A549 (cell line): ENCODE measurements around the gene COL1A1. TPM values are rescaled to one million over a fixed set of nuclear protein-coding genes. Genes with fewer than 3 reads are reported as not detected.

Experiments used
- ATAC-seq, 2 experiments: fragments of 200-7000 bp in 1 of 2; fragments of >200 bp in 1 of 2; cut with Nextera tagmentation in 1 of 2; cut with Tn5 transposase in 1 of 2; 3 replicates each; pipeline versions ENCODE4 v1.8.0 to v1.9.1; 2018 to 2020; ENCODE audit warnings: mild to moderate bottlenecking in 1 of 2, moderate library complexity in 1 of 2
- CTCF ChIA-PET: fragments of 300-600 bp; sonication (Branson Sonifier 250); formaldehyde crosslinking; extraction: SDS; loops from one replicate; lab custom pipeline; 2021; ENCODE audit warnings: antibody characterized with exemption, inconsistent platforms; lab: Yijun Ruan, JAX
- POLR2A ChIA-PET: fragments of 350-600 bp; formaldehyde crosslinking; extraction: SDS; loops from one replicate; lab custom pipeline; 2021; ENCODE audit warnings: antibody characterized with exemption, inconsistent platforms; lab: Yijun Ruan, JAX
- DNase-seq, 2 experiments: peaks; one replicate each; pipeline versions ENCODE4 v3.0.0 to v3.0.0-alpha.2; 2011 to 2016; ENCODE audit warnings: low read depth in 1 of 2, low spot score in 1 of 2
- FAIRE-seq: peaks from 2 replicates; lab custom pipeline; 2011; peaks lifted over from hg19 to GRCh38; lab: Jason Lieb, UNC
- H3K27ac ChIP-seq, 2 experiments: fragments of >200 bp; sonication (Bioruptor Twin); formaldehyde crosslinking; 3 replicates each; pipeline ENCODE4 v1.5.1; 2016 to 2017
- H3K4me1 ChIP-seq: fragments of >200 bp; sonication (Bioruptor Twin); formaldehyde crosslinking; 3 replicates; pipeline ENCODE4 v1.6.1; 2016
- H3K4me2 ChIP-seq: fragments of >200 bp; sonication (Bioruptor Twin); formaldehyde crosslinking; 3 replicates; pipeline ENCODE4 v1.6.1; 2016
- H3K4me3 ChIP-seq: fragments of >200 bp; sonication (Bioruptor Twin); formaldehyde crosslinking; 3 replicates; pipeline ENCODE4 v1.5.1; 2016
- H3K9me3 ChIP-seq: fragments of >200 bp; sonication (Bioruptor Twin); formaldehyde crosslinking; 3 replicates; pipeline ENCODE4 v1.6.1; 2016
- BCL3 ChIP-seq: fragments of >200 bp; sonication (Bioruptor Twin); formaldehyde crosslinking; IDR thresholded peaks from 3 replicates; pipeline ENCODE4 v1.6.1; 2016
- CEBPB ChIP-seq, 2 experiments: fragments of >200 bp in 1 of 2; sonication (Bioruptor Twin) in 1 of 2; formaldehyde crosslinking in 1 of 2; IDR thresholded peaks; 2 replicates each; pipeline ENCODE4 v1.6.1; 2012 to 2016
- CTCF ChIP-seq: fragments of >200 bp; sonication (Bioruptor Twin); formaldehyde crosslinking; IDR thresholded peaks from 3 replicates; pipeline ENCODE4 v1.5.1; 2016
- FOXS1 ChIP-seq: fragments of 250-450 bp; sonication (Bioruptor Pico); IDR thresholded peaks from 2 replicates; pipeline ENCODE4 v1.5.0; 2020; ENCODE audit warnings: mild to moderate bottlenecking, moderate library complexity
- HOXA7 ChIP-seq: fragments of 250-450 bp; sonication (Bioruptor Pico); IDR thresholded peaks from 2 replicates; pipeline ENCODE4 v1.5.0; 2020; ENCODE audit warnings: mild to moderate bottlenecking, moderate library complexity
- HOXB13 ChIP-seq: fragments of 250-450 bp; sonication (Bioruptor Pico); IDR thresholded peaks from 2 replicates; pipeline ENCODE4 v1.5.0; 2020; ENCODE audit warnings: low read depth, mild to moderate bottlenecking, moderate library complexity
- KDM1A ChIP-seq: fragments of 200-600 bp; sonication (generic); IDR thresholded peaks from 2 replicates; pipeline ENCODE4 v1.6.1; 2016; ENCODE audit warnings: low read depth, mild to moderate bottlenecking
- MAZ ChIP-seq: fragments of 150-350 bp; IDR thresholded peaks from 2 replicates; pipeline ENCODE4 v1.6.1; 2014; ENCODE audit warnings: antibody characterized with exemption, low read depth, low read length, borderline replicate concordance
- PBX3 ChIP-seq: IDR thresholded peaks from 2 replicates; pipeline ENCODE4 v1.6.1; 2012
- POLR2A ChIP-seq: IDR thresholded peaks from 2 replicates; pipeline ENCODE4 v1.6.1; 2012; ENCODE audit warnings: mild to moderate bottlenecking, low read length
- REST ChIP-seq: fragments of 200-600 bp; sonication (generic); IDR thresholded peaks from 2 replicates; pipeline ENCODE4 v1.6.1; 2016; ENCODE audit warnings: antibody characterized with exemption, mild to moderate bottlenecking, moderate library complexity
- RFX5 ChIP-seq: fragments of 450-650 bp; IDR thresholded peaks from 2 replicates; pipeline ENCODE4 v1.7.1; 2014; ENCODE audit warnings: antibody characterized with exemption, mild to moderate bottlenecking, moderate library complexity
- SREBF2 ChIP-seq: fragments of 450-650 bp; IDR thresholded peaks from 2 replicates; pipeline ENCODE4 v1.6.1; 2014; ENCODE audit warnings: mild to moderate bottlenecking, moderate library complexity
- ZC3H11A ChIP-seq: fragments of 450-650 bp; IDR thresholded peaks from 2 replicates; pipeline ENCODE4 v1.6.1; 2014; ENCODE audit warnings: antibody characterized with exemption, mild to moderate bottlenecking
- WGBS: methylation state at CpG from one replicate; pipeline ENCODE4 v1.1.6; 2017; ENCODE audit errors: missing lambda C conversion rate; 5-methylcytosine and 5-hydroxymethylcytosine counted together
- polyA plus RNA-seq, 4 experiments: library from polyadenylated mRNA; depleted of rRNA in 3 of 4; stranded (reverse); fragments of >200 nt; fragmentation: RNase III in 1 of 4; extraction: RNeasy Plus Mini Kit Qiagen cat#74134 plus additional on column Dnase treatment in 1 of 4; gene quantifications; 2 replicates in 3 of 4; 3 replicates in 1 of 4; pipeline ENCODE4 v1.2.3, GENCODE V29; 2011 to 2017

Gene COL1A1
- polyA plus RNA-seq, 2 of the 4 experiments (the other 2 are of a cell fraction) = 4.4 to 34.3 TPM

GRCh38 chr17:50145532-50146229, 55.8 kb downstream of the COL1A1 start (continued):
- TF ChIP-seq CTCF = no peak
- TF ChIP-seq, all 56 proteins: peak for 0

GRCh38 chr17:50144845-50145531, 56.4 kb downstream of the COL1A1 start:
- no peak overlapping the region for H3K27ac ChIP-seq
- 78% methylated on average over 16 of the region's 16 CpGs for WGBS
- DNase-seq = no peak
- ATAC-seq = no peak
- FAIRE-seq = no peak
- no peaks in the 10 kb centered on the region for H3K9me3 ChIP-seq
- TF ChIP-seq CEBPB (IDR thresholded peaks at IDR 0.05) (no peak), POLR2A (no peak), FOXS1 (CRISPR knock-in tag) (no peak), RFX5 (no peak), SREBF2 (no peak), MAZ (no peak), CTCF (no peak), KDM1A (no peak), PBX3 (no peak), REST (no peak), BCL3 (no peak), HOXA7 (CRISPR knock-in tag) (no peak), HOXB13 (CRISPR knock-in tag) (no peak), ZC3H11A (no peak)
- CTCF ChIA-PET = interaction anchor here (0.7 to 60.2 kb wide), 10 partner anchors 6 to 153 kb away, joined by 3 to 1356 read pairs (median 8); partner anchors contain the start of genes PDK2 and SGCA
- 0 out of 3 replicates have a peak overlapping the region, but pooled peaks have one; percentile 95 for H3K4me2 ChIP-seq
- H3K4me3 ChIP-seq = no peak overlapping the region
- POLR2A ChIA-PET = no interaction called here
- peaks cover 41% of the 10 kb centered on the region for H3K4me1 ChIP-seq
